22Rv1 (cell line): ENCODE data around the gene GRN.
"Not testable (repeated sequence)": the region's sequence is repeated elsewhere in the genome, so short reads cannot be mapped to it uniquely, and the experiment has no call there.

Experiments
- H3K27ac ChIP-seq: fragments of 450-650 bp; 2 replicates; pipeline ENCODE4 v1.5.1; 2017
- ZFX ChIP-seq: fragments of 450-650 bp; IDR thresholded peaks from 2 replicates; pipeline ENCODE4 v1.6.1; 2017; ENCODE audit warnings: antibody characterized with exemption, borderline replicate concordance
- TF ChIP-seq, protein P1 (sequence below): fragments of 450-650 bp; IDR thresholded peaks from 2 replicates; pipeline ENCODE4 v1.5.1; 2017; ENCODE audit warnings: mild to moderate bottlenecking

The GRN gene

GRCh38 chr17:44322236-44322895, 22.7 kb upstream of the GRN start:
- no peak for TF ChIP-seq ZFX
- TF ChIP-seq, protein P1, sequence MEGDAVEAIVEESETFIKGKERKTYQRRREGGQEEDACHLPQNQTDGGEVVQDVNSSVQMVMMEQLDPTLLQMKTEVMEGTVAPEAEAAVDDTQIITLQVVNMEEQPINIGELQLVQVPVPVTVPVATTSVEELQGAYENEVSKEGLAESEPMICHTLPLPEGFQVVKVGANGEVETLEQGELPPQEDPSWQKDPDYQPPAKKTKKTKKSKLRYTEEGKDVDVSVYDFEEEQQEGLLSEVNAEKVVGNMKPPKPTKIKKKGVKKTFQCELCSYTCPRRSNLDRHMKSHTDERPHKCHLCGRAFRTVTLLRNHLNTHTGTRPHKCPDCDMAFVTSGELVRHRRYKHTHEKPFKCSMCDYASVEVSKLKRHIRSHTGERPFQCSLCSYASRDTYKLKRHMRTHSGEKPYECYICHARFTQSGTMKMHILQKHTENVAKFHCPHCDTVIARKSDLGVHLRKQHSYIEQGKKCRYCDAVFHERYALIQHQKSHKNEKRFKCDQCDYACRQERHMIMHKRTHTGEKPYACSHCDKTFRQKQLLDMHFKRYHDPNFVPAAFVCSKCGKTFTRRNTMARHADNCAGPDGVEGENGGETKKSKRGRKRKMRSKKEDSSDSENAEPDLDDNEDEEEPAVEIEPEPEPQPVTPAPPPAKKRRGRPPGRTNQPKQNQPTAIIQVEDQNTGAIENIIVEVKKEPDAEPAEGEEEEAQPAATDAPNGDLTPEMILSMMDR, result no peak

DNA sequence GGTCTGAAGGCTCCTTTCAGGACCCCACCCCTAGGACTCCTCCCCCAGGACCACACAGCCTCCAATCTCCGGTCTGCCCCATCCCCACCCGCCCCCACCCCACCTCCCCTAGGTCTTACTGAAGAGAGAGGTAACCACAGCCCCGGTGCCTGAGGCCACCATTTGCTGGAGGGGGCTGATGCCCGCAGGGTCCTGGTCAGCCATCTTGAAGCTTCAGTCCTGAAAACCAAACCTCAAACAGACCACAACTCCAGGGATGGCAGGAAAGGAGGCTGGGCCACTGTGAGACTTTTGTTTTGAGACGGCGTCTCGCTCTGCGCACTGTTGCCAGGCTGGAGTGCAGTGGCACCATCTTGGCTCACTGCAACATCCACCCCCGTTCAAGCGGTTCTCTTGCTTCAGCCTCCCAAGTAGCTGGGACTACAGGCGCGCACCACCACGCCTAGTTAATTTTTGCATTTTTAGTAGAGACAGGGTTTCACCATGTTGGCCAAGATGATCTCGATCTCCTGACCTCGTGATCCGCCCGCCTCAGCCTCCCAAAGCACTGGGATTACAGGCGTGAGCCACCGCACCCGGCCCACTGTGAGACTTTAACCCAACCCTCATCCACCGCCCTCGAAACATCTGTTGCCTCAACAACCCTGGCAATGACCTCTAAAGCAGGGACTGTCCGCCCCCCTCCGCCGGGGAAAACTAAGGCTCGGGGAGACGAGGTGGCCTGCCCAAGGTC, 21.6 kb upstream of the GRN start:
- TF ChIP-seq, protein P1, result no peak
- no peak for TF ChIP-seq ZFX
- H3K27ac ChIP-seq, result peak overlapping the region; percentile 98

More at GRCh38 chr17:44322236-44322895, 22.7 kb upstream of the GRN start:
- peak overlapping the region; percentile 98 for H3K27ac ChIP-seq

DNA sequence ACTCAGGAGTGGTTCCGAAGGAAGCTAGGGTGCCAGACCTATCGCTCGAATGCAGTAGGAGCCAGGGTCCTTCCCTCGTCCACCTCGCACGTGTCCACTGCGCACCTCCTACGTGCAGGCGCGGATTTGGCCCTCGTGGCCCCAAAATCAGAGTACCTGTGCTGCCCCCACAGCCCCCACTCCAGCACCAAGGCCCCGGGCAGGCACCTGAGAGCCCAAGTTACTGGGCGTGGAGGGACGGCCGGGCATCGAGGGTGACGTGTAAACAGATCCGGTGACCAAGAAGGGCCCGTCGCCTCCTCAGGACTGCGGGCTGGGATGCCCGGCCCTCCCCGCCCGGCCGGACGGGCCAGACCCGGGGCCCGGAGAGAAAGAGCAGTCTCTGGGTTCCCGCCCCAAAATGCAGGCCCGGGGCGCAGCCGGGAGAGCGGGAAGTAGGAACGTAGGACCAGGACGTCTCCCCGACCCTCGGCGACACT, 21.0 kb upstream of the GRN start:
- TF ChIP-seq, protein P1, result no peak
- no peak for TF ChIP-seq ZFX
- H3K27ac ChIP-seq, result peak overlapping the region; percentile 98

DNA sequence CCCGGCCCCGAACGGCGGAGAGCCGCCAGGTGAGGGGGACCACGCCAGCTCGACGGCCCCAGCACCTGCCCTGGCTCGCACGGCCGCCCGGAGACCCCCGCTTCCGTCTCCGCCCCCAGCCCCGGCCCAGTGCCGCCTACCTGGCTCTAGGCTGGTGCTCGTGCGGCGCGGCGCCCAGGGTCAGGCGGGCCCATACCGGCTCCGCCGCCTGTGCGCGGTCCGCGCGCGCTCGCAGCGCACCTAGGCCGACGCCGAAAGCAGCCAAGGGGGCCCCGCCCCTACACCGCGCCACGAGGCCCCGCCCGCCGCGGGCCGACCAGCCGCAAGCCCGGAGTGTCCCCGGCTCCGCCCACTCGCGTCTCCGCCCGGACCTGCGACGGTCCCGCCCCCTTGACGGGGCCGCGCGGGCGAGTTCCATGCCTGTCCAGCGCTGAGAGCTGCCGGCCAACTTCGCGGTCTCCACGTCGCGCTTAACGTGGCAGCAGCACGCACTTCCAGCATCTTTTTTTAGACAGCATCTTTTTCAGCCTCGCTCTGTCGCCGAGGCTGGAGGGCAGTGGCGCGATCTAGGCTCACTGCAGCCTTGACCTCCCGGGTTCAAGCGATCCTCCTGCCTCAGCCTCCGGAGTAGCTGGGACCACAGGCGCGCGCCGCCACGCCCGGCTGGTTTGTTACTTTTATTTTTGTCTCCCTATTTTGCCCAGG, 20.4 kb upstream of the GRN start, which contains the start of gene SLC25A39:
Gene SLC25A39, minus strand, starts transcription at position 253 of the 705 bp plus-strand sequence. CDS start 1,261 bp downstream, outside the sequence.
- H3K27ac ChIP-seq, result peak within 1 kb of the TSS; percentile 98

DNA sequence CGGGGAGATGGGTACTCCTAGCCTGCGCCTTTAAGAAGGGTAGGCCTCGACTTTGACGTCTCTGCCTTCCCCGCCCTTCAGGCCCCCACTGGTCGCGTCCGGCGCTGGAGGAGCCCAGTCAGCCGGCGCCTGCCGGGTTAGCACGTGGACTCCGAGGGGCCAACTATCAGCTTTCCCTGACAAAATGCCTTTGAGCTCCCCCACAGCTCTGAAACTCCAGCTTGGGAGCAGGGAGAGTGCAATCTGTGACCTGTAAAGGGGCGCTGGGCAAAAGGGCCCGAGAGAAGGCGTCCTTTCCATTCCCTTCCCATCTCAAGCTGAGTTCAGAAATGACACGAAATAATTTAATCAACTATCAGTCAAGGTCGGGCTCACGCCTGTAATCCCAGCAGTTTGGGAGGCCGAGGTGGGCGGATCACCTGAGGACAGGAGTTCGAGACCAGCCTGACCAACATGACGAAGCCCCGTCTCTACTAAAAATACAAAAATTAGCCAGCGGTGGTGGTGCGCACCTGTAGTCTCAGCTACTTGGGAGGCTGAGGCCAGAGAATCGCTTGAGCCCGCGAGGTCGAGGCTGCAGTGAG, 18.1 kb upstream of the GRN start:
- no peak for TF ChIP-seq ZFX
- TF ChIP-seq, protein P1, result no peak
- peak overlapping the region; percentile 98 for H3K27ac ChIP-seq

More for the DNA sequence above, 20.4 kb upstream of the GRN start, which contains the start of gene SLC25A39:
- TF ChIP-seq, protein P1, result peak; percentile 4; the same call in 1 of the 2 replicates
- TF ChIP-seq ZFX, result no peak

GRCh38 chr17:44327715-44328449, 17.2 kb upstream of the GRN start:
- TF ChIP-seq, protein P1, result no peak
- no peak for TF ChIP-seq ZFX
- peak overlapping the region; percentile 98; the same call in 1 of the 2 replicates for H3K27ac ChIP-seq

DNA sequence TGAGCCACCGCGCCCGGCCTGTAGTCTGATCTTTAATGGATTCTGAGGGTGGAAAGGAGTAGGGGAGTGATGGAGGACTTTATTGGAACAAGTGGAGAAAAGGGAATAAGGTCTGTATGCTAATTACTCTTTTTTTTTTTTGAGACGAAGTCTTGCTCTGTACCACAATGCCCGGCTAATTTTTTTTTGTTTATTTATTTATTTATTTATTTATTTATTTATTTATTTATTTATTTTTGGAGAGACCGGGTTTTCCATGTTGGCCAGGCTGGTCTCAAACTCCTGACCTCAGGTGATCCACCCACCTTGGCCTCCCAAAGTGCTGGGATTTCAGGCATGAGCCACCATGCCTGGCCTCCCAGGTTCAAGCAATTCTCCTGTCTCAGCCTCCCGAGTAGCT, 15.6 kb upstream of the GRN start:
- H3K27ac ChIP-seq, result not testable (repeated sequence)

- H3K27ac ChIP-seq, result not testable (repeated sequence)
Observed at GRCh38 chr17:44330263-44330662, 14.8 kb upstream of the GRN start.
